HG03159 (cell line): ENCODE results near the gene DCAF4.
"Not testable (repeated sequence)": the region's sequence is repeated elsewhere in the genome, so short reads cannot be mapped to it uniquely, and the experiment has no call there.

Source experiments
- ATAC-seq: cut with Tn5 transposase; IDR thresholded peaks from one replicate; pipeline ENCODE4 v1.9.1; 2021; ENCODE audit warnings: mild to moderate bottlenecking, moderate library complexity; ENCODE audit not compliant: unreplicated experiment

Gene DCAF4

DNA sequence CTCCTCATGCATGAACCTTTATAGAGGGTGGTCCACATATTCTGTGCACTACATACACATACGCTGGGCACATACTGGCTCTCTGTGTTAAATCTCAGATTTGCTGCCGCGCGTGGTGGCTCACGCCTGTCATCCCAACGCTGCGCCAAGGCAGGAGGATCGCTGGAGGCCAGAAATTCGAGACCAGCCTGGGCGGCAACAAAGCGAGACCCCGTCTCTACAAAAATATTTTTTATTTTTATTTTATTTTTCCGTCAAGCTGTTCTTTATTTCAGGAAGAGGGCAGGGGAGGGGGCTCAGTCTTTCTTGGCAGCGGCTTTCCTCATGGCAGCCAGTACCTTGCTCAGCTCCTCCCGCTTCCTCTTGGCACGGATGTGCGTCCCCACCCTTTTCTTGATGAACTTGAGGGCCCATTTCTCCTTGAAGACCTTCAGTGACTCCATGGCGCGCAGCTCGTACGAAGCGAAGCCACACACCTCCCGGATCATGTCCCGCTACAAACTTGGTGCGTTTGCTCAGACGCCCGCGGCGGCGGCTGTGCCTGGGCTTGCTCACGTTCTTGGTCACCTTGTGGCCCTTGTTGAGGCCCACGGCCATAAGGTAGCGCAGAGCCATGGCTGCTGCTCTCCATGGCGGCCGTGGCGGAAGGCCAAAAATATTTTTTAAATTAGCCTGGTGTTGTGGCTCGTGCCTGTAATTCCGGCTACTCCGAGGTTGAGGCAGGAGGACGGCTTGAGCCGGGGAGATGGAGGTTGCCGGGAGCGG, 3.2 kb downstream of the DCAF4 start:
- no peak for ATAC-seq

DNA sequence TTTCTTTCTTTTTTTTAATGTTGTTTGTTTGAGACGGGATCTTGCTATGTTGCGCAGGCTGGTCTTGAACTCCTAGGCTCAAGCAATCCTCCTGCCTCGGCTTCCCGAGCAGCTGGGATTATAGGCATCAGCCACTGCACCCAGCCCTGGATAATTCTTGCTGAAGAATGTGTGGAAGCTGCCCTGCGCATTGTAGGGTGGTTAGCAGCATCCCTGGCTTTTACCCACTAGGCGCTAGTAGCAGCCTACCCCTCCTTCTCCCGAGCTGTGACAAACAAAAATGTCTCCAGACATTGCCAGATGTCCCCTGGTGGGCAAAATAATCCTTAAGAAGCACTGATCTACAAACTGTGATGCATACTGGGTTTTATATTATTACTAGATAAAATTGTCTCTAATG, 6.6 kb downstream of the DCAF4 start:
- no peak for ATAC-seq

DNA sequence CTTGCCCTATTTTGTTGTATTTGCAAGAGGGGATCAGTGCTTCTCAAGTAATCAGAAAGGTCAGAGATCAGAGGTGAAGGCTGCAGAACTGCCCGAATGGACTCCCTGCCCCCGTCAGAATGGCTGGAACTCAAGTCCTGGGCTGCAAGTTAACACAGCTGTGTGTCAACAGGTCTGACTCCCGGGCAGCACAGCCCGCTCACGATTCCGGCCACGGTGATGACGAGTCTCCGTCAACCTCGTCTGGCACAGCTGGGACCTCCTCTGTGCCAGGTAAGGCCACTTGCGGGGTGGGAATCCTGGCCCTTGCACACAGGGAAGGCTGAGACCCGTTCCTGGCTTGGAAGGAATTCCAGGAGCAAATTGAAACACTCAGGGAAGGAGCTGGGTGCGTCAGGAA, 13.4 kb downstream of the DCAF4 start:
- no peak for ATAC-seq

DNA sequence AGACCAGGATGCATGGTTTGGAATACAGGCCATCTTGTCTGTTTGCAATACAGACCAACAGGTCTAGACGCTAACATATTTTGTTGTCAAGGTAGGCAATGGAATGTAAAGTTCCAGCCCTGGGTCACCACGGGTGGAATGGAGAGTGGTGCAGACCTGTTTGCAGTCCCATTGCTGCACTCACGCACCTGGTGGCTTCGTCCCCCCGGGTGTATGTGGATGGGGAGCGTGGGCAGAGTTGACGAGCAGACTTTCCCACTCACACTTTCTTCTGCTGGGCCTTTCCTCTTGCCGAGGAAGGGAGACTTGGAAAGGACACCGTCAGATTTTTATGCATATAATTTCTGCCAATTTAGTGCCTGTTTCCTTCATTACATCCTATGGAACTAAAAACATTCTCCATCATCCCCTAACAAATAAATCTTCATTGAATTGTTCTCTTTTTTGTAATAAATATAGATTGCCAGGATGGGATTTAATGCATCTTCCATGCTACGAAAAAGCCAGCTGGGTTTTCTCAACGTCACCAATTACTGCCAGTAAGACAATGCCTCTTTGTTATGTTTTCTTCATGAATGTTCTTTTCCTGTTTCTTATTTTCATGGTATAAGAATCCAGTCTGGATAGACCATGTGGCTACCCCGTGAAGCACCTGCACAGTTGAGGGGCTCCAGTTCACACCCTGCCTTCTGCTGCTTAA, 15.2 kb downstream of the DCAF4 start:
- no peak for ATAC-seq

DNA sequence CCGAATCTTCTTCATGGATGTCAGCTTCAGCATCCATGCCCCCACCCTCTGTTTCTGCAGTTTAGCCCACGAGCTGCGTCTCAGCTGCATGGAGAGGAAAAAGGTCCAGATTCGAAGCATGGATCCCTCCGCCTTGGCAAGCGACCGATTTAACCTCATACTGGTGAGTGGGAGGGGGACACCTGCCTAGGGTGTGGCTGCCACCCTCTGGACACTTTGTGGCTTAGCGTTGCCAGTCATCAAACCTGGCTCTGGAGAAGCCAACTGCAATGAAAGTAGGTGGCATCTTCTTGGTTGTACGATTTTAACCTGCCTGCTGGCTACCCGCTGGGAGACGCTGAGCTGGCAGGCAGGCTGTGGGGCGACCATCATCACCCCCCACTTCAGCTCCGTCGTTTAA, 16.7 kb downstream of the DCAF4 start:
- no peak for ATAC-seq

DNA sequence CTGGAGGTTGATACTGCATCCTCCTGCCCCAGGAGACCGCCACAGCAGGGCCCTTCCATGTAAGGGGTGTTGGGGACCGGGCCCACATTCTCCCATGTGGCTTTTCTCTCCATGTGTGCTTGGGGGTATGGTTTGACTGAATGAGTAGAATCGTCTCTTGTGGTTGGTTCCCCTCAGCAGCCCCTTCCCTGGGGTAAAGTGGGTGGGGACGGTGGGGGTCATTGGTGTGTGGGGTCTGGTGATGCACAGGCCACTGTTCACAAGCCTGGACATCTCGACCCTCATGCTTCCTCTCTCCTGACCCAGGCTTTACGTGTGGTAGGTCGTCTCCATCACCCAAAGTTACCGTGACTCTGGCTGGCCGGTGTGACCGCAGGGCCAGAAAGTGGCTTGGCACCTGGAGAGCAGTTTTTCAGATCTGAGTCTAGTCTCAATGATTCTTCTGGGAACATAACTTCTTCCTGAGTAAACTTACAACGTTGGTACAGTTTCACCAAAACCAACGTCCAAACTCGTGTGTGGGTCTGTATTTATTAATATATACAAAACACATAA, 17.7 kb downstream of the DCAF4 start:
- ATAC-seq: no peak

DNA sequence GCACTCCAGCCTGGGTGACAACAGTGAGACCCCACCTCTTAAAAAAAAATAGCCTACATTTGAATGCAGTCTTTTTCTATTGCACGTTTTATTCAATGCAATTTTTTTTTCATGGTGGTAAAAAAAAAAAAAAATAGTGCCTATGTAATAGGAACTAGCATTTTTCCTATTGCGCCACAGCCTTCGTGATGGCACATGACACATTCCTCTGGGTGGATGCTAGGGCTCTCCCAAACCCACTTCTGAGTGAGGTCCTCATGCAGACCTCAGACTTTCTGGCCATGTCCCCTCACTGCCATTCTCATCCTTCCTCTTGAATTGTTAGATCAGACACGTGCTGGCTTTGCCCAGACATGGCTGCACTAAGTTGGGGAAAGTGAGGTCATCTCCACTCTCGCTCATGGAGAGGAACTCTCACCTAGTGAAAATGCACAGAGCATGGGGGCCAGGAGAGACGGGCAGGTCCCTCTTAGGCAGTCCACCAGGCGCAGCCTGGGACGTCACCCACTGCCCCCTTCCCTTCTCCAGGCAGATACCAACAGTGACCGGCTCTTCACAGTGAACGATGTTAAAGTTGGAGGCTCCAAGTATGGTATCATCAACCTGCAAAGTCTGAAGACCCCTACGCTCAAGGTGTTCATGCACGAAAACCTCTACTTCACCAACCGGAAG, 19.2 kb downstream of the DCAF4 start:
- ATAC-seq: no peak

DNA sequence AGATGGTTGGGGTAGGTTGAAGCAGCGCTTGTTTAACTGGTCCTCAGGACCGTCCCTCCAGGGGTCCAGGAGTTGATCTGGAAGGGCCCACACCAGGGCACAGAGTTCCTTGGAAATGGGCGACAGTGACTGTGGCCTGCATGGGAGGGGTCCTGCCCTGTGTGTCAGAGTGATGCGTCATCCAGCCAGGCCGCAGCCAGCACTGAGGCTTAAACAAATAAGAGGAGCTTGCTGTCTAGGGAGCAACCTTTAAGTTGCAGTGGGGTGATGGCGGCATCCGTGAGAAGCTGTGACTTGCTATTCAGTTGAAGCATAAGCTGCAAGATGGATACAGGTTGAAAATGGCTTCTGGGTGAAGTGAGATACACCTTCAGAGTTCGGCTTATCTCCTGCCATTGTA, 20.2 kb downstream of the DCAF4 start:
- ATAC-seq: no peak

DNA sequence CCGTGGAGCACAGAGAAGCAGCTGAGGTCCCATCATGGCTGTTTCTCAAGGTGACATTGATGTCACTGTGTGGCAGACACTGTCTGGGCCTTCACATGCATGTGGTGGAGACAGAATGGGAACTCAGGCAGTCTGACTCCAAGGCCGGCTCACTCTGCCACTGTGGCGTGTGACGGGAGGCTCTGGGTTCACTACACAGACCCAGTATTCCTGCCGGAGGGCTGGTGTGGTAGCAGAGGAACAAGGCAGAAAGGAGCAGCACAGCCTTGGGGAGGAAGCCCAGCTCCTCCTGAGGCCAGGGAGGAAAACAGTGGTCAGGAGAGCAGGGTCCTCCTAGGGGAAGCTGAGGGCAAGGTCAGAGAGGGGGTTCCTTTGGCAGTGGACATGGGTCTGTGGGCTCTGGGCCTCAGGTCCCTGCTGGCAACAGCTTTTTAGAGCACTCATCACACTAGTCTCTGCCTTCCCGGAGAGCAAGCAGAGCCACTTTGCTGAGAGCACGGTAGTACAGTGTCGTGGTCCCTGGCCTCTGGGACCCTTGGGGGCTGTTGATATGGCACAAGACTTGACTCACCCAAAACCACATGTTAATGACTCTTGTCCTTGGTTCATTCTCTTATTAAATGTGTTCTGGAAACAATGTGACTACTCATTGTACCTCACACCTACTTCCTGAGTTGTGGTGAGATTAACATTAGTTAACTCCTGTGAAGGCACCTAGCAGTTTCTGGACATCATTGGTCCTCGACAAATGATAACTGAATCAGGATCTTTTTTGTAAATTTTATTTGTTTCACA, 21.3 kb downstream of the DCAF4 start:
- no peak for ATAC-seq

DNA sequence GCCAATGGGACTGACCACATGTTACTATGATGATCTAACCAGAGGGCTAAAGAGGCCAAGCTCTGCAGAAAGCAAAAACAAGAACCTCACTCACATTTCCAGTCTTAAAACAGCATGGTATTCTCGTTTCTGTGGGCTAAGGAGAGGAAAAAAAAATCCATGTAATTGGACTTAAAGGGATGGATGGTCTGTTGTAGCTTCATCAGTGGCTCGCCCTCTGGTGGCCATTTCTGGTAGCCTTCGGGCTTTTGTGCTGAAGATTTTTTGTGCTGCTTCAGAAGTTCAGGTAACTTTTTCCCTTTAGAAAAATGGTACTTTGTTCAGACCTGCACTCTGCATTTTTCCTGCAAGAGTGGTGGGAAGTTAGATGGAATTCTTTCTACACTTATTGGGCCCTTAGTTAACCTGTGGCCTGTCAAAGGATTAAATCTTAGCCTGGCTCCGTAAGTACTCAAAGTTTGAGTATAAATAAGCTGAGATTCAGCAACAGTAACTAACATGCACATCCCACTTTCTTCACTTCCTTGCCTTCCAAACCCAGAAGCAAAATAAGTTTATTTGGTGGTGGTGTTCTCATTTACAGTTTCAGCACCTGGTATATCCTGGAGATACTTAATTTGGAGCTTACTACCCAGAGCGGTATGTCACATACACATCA, 22.3 kb downstream of the DCAF4 start:
- ATAC-seq: no peak

DNA sequence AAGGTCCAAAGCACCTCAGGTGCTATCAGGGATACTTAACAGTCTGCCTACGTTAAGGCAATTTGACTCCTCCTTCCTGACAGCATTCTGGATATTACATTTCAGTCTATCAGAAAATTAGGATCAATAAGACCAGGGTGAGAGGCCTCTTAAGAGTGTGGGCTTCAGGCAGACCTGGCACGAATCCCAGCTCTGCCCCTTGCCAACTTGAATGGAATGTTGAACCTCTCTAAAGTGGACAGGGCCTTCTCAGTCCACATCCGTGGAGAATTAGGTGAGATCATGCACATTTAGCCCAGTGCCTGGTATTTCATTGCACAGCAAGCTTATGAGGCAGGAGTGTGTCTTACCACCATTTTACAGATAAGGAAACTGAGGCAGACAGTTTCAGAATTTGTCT, 25.9 kb downstream of the DCAF4 start:
- ATAC-seq: no peak

DNA sequence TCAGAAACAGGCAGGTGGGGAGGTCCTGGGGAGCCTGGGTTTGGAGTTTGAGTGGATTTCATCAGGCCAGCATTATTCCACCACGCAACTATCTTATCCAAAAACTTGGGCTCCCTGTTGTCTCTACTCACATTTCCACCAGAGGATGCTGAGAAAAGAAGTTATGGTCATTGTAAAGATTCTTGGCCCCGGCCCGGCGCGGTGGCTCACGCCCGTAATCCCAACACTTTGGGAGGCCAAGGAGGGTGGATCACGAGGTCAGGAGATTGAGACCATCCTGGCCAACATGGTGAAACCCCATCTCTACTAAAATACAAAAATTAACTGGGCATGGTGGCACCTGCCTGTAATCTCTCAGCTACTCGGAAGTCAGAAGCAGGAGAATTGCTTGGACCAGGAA, 30.5 kb downstream of the DCAF4 start:
- not testable (repeated sequence) for ATAC-seq

DNA sequence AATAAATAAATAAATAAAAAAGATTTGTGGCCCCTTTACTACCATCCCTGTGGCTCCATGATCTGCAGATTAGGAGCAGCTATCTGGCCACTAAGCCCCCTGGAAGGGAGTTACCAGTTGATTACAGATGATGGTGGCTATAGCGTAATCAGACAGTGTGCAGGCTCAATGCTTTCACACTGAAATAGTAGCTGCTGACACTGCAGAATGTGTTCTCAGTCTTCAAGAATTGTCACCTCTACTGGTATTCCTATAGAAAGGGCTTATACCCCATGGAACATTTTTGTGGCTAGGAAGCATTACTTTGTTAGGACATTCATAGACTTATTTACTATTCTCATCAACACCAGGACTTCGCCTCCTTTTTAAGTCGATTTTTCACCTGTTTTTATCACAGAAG, 30.9 kb downstream of the DCAF4 start:
- ATAC-seq: no peak

DNA sequence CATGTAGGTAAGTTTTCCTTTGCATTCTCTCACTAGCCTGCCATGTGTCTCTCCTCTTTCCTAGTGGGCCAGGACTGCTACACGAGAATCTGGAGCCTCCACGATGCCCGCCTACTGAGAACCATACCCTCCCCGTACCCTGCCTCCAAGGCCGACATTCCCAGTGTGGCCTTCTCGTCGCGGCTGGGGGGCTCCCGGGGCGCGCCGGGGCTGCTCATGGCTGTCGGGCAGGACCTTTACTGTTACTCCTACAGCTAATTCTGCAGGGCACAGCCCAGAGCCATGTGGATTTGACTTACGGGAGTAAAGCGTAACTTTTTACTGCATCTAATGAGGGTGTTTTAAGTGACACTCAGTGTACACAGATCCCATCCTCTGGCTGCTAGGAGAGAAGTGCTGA, 32.3 kb downstream of the DCAF4 start:
- ATAC-seq: no peak

DNA sequence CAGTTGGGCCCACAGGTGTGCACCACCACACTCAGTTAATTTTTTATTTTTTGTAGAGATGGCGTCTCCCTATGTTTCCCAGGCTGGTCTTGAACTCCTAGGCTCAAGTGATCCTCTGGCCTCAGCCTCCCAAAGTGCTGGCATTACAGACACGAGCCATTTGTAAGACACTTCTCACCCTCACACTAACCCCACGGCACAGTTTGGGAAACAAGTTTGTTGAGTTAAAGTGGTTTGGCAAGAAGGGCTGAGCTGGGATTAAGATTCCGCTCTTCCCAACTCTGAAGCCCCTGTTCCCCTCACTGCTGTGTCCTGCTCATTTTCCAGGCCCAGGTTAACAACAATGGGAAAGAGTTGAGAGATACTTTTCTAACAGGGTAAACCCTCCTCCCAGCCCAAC, 34.8 kb downstream of the DCAF4 start:
- ATAC-seq: not testable (repeated sequence)

DNA sequence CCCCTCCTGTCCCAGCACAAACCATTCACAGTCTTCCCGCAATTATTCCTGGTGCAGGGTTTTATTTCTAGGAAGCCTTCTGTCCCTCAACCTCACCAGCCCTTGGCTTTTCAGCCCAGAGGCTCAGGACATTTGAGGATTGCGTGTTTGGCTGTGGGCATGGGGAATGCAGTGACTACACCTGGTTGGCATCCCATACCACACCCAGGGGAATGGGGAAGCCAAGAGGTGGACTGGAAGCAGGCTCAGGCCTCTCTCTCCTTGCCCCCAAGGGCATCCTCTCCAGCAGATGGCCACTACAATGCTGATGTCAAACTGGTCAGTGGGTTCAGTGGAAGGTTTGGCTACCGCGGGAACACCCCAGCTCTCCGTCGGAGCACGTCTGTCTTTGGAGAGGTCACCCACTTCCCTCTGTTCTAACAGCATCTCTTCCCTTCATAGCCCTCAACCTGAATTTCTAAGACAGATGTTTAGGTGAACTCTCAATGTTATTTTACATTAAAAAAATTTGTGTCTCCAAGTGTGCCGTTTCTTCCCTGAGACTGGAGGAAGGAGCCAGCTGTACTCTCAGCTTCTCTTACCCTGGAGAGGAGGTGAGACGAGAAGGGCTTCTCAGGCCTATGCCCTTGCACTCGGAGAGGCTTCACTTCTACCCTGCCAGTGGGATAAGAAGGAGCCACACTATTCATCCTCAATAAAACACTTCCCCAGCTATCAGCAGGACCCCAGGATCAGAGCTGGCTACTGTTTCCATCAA, 35.5 kb downstream of the DCAF4 start:
- ATAC-seq: no peak

DNA sequence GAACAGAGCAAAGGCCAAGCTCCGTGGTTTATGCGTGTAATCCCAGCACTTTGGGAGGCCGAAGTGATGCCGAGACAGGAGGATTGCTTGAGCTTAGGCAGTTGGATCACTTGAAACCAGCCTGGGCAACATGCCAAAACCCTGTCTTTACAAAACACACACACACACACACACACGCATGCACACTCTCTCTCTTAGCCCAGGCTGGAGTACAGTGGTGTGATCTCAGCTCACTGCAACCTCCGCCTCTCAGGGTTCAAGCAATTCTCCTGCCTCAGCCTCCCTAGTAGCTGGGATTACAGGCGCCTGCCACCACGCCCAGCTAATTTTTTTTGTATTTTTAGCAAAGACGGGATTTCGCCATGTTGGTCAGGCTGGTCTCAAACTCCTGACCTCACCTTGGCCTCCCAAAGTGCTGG, 36.1 kb downstream of the DCAF4 start:
- not testable (repeated sequence) for ATAC-seq

DNA sequence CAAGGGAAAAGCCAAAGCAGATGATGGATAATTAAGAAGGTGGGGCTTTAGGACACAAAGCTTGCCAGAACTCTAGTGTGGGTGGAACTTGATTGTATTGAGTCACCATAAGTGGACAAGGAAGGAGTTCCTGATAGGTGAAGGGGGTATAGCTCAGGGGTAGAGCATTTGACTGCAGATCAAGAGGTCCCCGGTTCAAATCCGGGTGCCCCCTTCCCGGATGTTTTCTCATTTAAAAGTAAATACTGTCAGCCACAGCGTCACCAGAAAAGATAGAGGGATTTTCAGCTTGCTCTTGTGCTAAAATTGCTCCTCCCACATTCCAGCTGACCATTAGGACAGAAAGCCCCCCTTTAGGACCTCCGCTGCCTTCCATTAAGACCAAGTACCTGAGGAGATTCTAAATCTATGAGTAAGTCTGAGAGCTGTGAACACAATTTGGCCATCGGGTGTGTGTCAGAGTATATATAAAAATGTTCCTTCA, 36.6 kb downstream of the DCAF4 start:
- no peak for ATAC-seq

DNA sequence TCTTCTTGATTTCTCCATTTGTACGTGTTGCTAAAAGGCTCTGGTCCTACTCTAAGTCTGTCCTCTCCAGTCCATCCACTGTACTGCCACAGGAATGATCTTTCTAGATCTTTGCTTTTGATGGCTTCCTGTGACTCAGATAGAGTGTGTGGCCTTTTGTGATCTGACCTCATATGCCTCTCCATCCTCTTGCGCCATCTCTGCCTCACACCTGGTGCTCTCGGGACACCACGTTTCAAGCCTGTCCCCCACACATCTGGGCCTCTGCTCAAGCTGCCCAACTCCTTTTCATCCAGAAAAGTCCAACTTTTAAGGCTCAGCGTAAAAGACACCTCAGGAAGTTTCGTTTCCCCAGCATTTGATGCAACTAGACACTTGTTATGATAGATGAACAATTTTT, 39.0 kb downstream of the DCAF4 start:
- ATAC-seq: no peak

DNA sequence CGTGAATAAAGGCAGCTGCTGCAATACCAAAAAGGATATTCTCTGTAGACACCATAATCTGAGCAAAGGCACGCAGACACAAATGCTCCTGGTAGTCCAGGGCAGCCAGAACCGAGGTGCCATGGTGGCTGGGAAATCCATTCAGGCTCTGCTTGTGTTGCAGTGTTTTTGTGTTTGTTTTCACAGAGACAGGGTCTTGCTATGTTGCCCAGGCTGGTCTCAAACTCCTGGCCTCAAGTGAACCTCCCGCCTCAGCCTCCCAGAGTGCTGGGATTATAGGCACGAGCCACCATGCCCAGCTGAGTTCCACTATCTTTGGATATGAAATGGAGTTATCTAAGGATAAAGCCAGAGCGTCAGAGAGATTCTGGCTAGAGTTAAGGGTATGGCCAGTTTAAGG, 39.8 kb downstream of the DCAF4 start:
- ATAC-seq: no peak
